Fibroblast of mammary gland (primary cell): ENCODE results near the gene CCDC126.
"Not testable (repeated sequence)": the region's sequence is repeated elsewhere in the genome, so short reads cannot be mapped to it uniquely, and the experiment has no call there.

Experiments
- DNase-seq: peaks from one replicate; pipeline ENCODE4 v3.0.0-alpha.2; 2010; ENCODE audit warnings: low read depth
- H3K4me3 ChIP-seq: 2 replicates; pipeline ENCODE4 v1.5.1; 2011; ENCODE audit warnings: low read depth, mild to moderate bottlenecking, low read length, moderate library complexity; ENCODE audit not compliant: control insufficient read depth
- TF ChIP-seq, protein P1 (sequence below): conservative IDR thresholded peaks from 2 replicates; pipeline ENCODE4 v1.5.1; 2011; ENCODE audit warnings: low read depth, low read length, inconsistent platforms; ENCODE audit not compliant: control insufficient read depth, insufficient read depth

CCDC126 gene

DNA sequence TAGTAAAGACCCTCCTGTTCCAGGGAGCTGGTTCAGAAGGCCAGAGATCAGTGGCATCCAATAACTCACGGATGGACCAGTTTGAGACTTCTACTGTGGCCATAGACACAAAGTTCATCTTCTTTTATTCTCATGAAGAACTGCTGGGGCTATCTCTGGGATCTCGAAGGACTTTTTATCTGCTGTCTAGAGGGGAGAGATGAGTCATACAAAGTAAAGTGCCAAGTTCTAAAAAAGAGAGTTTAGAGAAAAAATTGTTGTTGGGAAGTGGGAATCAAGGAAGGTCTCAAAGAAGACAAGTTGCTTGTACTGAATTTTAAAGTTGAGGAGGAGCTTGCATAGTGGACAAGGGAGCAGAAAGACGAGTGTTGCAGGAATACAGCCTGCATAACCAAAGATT is 74.9 kb downstream of the CCDC126 start:
- TF ChIP-seq, protein P1, sequence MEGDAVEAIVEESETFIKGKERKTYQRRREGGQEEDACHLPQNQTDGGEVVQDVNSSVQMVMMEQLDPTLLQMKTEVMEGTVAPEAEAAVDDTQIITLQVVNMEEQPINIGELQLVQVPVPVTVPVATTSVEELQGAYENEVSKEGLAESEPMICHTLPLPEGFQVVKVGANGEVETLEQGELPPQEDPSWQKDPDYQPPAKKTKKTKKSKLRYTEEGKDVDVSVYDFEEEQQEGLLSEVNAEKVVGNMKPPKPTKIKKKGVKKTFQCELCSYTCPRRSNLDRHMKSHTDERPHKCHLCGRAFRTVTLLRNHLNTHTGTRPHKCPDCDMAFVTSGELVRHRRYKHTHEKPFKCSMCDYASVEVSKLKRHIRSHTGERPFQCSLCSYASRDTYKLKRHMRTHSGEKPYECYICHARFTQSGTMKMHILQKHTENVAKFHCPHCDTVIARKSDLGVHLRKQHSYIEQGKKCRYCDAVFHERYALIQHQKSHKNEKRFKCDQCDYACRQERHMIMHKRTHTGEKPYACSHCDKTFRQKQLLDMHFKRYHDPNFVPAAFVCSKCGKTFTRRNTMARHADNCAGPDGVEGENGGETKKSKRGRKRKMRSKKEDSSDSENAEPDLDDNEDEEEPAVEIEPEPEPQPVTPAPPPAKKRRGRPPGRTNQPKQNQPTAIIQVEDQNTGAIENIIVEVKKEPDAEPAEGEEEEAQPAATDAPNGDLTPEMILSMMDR: no peak
- no peak overlapping the region for H3K4me3 ChIP-seq
- no peak for DNase-seq

DNA sequence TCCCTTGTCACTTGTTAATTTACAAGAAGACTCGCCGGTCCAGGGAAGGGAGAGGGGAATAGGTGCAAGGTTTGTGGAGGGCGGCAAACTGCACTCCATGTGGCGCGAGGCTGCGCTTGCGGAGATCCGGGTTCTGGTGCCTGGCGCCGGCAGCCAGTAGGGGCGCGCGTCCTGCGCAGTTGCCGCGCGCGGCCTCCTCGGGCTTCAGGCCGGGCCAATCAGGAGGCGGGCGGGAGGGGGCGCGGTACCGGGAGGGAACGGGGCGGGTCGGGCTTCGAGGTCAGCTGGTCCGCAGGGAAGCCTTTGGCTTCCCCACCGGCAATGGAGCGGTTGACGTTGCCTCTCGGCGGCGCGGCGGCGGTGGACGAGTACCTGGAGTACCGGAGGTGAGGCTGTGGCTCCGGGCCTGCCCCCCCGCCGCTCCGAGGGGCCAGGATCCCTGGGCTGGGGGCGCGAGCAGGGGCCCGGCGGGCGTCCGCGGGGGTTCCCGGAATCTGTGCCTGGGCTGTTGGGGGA is 82.8 kb downstream of the CCDC126 start, which contains the start of gene FAM221A:
TSS of gene FAM221A (plus strand) at position 302 of the 516 bp plus-strand sequence. CDS start at position 322, 20 bp downstream.
- peak within 1 kb of the TSS; percentile 55 for H3K4me3 ChIP-seq
- TF ChIP-seq, protein P1: peak; percentile 40
- DNase-seq: peak; percentile 57

DNA sequence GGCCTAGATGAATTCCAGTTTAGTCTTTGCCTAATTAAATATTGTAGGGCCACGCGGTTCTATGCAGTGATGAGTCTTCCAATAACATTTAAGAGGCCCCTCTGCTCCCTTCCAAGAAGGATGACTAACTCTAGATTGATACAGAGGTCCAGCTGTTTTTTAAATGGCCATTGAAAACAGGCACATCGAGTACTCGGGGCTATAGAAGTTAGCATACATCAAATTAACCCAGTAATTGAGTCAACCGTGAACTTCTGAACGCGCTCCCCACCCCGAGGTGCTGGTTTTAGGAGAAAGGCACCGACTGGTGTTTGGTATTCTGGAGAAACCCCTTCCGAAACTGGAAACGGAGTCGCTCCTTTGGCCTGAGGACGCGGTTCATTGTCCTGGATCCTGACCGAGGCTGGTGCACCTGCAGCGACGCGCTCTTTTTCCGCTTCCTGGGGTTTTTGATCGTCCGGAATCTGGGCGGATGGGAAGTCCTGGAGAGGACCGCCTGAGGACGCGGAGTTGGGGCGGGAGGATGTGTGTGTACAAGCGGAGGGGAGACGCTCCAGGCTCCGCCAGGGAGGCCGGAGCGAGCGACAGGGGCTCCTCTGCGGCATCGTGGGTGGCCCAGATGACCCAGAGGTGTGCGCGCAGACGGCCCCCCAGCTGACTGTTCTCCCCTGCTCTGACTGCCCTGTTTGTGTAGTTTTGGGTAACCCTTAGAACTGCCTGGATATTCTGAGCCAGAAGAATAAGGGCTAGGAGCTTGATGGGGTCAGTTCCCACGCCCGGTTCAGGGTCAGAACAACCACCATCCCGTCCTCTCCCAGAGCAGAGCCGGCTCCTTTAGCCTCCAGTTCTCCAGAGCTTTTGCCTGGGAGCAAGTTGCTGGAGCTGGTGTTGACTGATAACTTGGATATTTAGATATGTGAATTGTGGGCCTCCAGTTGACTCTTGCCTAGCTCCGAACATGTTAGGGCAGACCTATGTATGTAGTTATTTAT is 83.5 kb downstream of the CCDC126 start:
- DNase-seq: peak; percentile 63
- TF ChIP-seq, protein P1: no peak
- peak overlapping the region; percentile 55 for H3K4me3 ChIP-seq

GRCh38 chr7:23684041-23684440 is 86.9 kb downstream of the CCDC126 start:
- DNase-seq: not testable (repeated sequence)

DNA sequence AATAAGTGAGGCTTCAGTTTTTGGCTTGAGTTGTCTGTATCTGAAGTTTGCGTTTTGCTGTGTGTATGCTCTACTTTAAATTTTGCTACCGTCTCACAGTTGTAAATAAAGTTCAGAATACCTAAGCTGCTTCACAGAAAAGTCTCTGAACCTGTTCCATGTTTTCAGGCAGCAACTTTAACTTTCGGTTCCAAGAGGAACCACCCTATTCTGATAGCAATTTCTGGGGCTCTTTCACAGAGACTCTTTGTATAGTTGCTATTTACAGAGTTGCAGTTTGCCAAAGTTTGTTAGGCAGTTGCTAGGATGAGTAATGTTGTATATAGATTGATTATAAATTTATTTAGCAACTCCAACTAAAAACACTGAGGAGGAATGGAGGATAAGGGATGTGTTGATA is 88.5 kb downstream of the CCDC126 start:
- DNase-seq: peak; percentile 5
- H3K4me3 ChIP-seq: no peak overlapping the region
- TF ChIP-seq, protein P1: no peak

More at GRCh38 chr7:23684041-23684440, 86.9 kb downstream of the CCDC126 start:
- H3K4me3 ChIP-seq: not testable (repeated sequence)

DNA sequence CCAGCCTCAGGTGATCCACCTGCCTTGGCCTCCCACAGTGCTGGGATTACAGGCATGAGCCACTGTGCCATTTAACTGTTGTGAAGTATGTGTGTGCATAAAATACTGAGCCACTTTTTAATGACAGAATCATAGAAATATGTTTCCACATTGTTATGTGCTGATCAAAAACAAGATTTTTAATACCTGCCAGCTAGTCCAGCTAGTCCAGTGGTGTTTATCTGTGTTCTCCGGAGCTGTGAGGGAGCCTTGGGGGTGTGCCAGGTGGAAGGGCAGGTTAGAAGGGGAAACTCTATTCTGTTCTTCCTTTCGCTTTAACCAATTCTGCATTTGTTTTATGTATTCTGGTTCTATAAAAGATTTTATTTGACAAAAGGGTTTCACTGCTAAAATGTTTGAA is 89.8 kb downstream of the CCDC126 start:
- H3K4me3 ChIP-seq: no peak overlapping the region
- DNase-seq: no peak
- TF ChIP-seq, protein P1: no peak

DNA sequence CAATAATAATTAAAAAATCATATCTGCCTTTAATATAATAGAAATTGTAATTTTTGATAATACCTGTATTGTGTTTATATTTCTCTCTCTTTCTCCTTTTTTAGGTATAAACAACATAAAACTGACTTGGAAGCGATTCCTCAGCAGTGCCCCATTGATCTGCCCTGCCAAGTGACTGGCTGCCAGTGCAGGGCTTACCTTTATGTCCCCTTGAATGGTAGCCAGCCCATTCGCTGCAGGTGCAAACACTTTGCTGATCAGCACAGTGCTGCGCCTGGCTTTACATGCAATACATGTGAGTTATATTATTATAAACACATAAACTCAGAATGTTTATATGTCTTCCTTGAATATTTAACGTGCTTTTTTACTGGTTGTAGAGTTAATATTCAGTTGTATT is 92.0 kb downstream of the CCDC126 start:
- no peak for DNase-seq
- TF ChIP-seq, protein P1: no peak

More for the DNA sequence above, 92.0 kb downstream of the CCDC126 start:
- no peak overlapping the region for H3K4me3 ChIP-seq
